Measurements from ENCODE around the gene BRMS1L.
"Not testable (repeated sequence)": the region's sequence is repeated elsewhere in the genome, so short reads cannot be mapped to it uniquely, and the experiment has no call there.

DNA sequence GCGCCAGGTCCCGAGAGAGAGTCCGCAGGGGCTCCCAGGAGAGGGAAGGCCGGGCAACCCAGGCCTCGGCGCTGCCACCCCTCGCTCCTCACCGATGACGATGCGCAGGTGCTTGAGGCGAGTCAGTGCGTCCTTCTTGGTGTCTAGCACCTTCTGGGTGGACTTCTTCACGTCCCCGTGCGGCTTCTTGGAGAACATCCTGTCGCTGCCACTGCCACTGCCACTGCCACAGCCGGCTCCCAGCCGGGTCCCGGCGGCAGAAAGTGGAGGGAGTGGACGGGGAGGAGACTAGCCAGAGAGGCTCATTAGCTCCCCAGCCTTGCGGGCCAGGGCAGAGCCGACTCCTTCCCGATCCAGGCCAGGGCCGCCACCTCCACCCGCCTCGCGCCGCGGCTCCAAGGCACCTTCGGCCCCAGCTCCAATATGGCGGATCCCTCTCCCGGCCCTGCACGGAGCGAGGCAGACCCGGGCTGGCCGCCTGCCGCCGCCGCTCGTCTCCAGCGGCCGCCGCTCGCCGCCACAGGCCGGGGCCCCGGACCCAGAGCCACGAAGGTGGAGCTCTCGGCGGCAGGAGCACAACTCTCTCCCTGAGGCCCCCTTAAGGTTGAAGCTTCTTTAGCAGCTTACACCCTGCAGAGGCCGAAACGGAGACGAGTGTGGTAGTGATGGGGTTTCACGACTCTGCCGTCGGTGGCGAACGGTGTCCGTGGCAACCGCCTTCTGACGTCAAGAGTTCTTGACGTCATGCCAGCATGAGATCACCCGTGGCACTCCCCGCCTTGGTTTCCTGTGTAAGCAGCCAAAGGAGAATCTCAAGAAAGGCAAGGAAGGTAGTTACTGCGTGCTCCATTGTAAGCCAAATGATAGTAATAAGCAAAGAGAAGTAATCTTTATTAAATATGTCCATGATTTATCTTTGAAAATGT, 17.2 kb upstream of the BRMS1L start, which contains the start of gene RALGAPA1:
- TF ChIP-seq, protein P1, sequence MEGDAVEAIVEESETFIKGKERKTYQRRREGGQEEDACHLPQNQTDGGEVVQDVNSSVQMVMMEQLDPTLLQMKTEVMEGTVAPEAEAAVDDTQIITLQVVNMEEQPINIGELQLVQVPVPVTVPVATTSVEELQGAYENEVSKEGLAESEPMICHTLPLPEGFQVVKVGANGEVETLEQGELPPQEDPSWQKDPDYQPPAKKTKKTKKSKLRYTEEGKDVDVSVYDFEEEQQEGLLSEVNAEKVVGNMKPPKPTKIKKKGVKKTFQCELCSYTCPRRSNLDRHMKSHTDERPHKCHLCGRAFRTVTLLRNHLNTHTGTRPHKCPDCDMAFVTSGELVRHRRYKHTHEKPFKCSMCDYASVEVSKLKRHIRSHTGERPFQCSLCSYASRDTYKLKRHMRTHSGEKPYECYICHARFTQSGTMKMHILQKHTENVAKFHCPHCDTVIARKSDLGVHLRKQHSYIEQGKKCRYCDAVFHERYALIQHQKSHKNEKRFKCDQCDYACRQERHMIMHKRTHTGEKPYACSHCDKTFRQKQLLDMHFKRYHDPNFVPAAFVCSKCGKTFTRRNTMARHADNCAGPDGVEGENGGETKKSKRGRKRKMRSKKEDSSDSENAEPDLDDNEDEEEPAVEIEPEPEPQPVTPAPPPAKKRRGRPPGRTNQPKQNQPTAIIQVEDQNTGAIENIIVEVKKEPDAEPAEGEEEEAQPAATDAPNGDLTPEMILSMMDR (IDR thresholded peaks at IDR 0.05; ENCODE audit: borderline replicate concordance, extremely low read depth, low read length, poor library complexity, severe bottlenecking): peak; percentile 68
- not testable (repeated sequence) for TF ChIP-seq EZH2 (IDR thresholded peaks at IDR 0.05; ENCODE audit: borderline replicate concordance, low read depth, low read length, severe bottlenecking)
